GM19043 (cell line): Measurements from ENCODE around the gene TMEM61.

Experiments
- ATAC-seq: cut with Tn5 transposase; IDR thresholded peaks from one replicate; pipeline ENCODE4 v1.9.1; 2021; ENCODE audit warnings: low read depth; ENCODE audit not compliant: unreplicated experiment

The TMEM61 gene

GRCh38 chr1:55035904-55036303 lies 55.5 kb downstream of the TMEM61 start:
- ATAC-seq = no peak

GRCh38 chr1:55037733-55038551 lies 57.5 kb downstream of the TMEM61 start:
- ATAC-seq = no peak

GRCh38 chr1:55038552-55038838 lies 58.1 kb downstream of the TMEM61 start:
- no peak for ATAC-seq

GRCh38 chr1:55038974-55039341 lies 58.5 kb downstream of the TMEM61 start:
- no peak for ATAC-seq

GRCh38 chr1:55039342-55040082 lies 59.1 kb downstream of the TMEM61 start, which contains the start of gene PCSK9:
TSS of gene PCSK9 (plus strand) at chr1:55039548. CDS start at chr1:55039838, 290 bp downstream.
- no peak for ATAC-seq

- ATAC-seq = no peak
These were observed 59.9 kb downstream of the TMEM61 start for GRCh38 chr1:55040083-55040932.

- no peak for ATAC-seq
These were observed 60.6 kb downstream of the TMEM61 start for GRCh38 chr1:55040933-55041494.

- no peak for ATAC-seq
These were observed 61.2 kb downstream of the TMEM61 start for GRCh38 chr1:55041613-55042012.
